K562 (cell line): ENCODE data around the gene IL1RN.

Source experiments
- BACH1 ChIP-seq: fragments of 200-800 bp; sonication (Bioruptor generic); IDR thresholded peaks from 2 replicates; pipeline ENCODE4 v1.6.1; 2016; ENCODE audit warnings: missing genetic modification characterization, missing compliant biosample characterization
- DNMT1 ChIP-seq: fragments of 450-650 bp; IDR thresholded peaks from 2 replicates; pipeline ENCODE4 v1.6.1; 2016; ENCODE audit warnings: antibody characterized with exemption, mild to moderate bottlenecking
- ELF4 ChIP-seq: fragments of 450-650 bp; formaldehyde crosslinking; IDR thresholded peaks from 2 replicates; pipeline ENCODE4 v1.4.0; 2022; ENCODE audit warnings: missing genetic modification characterization
- HDGF ChIP-seq: fragments of 450-650 bp; IDR thresholded peaks from 2 replicates; pipeline ENCODE4 v1.6.1; 2016
- HMG20A ChIP-seq: fragments of 450-650 bp; formaldehyde crosslinking; conservative IDR thresholded peaks from 2 replicates; pipeline ENCODE4 v1.4.0; 2020; ENCODE audit warnings: mild to moderate bottlenecking, mixed read lengths
- JUNB ChIP-seq: fragments of 450-650 bp; formaldehyde crosslinking; conservative IDR thresholded peaks from 2 replicates; pipeline ENCODE4 v1.4.0; 2020; ENCODE audit warnings: mild to moderate bottlenecking
- NCOA4 ChIP-seq: fragments of 450-650 bp; IDR thresholded peaks from 2 replicates; pipeline ENCODE4 v1.6.1; 2018; ENCODE audit warnings: mild to moderate bottlenecking; ENCODE audit not compliant: partially characterized antibody
- PHF20 ChIP-seq: fragments of 450-650 bp; IDR thresholded peaks from 2 replicates; pipeline ENCODE4 v1.6.1; 2018; ENCODE audit not compliant: partially characterized antibody
- TCF7 ChIP-seq: sonication (generic); IDR thresholded peaks from 2 replicates; pipeline ENCODE4 v1.6.1; 2016; ENCODE audit warnings: antibody characterized with exemption, borderline replicate concordance
- ZNF232 ChIP-seq: sonication (generic); formaldehyde crosslinking; IDR thresholded peaks from 2 replicates; pipeline ENCODE4 v1.8.0; 2022; ENCODE audit warnings: mild to moderate bottlenecking, missing genetic modification reagents
- ZNF518B ChIP-seq: fragments of 250-450 bp; sonication (Bioruptor Pico); IDR thresholded peaks from 2 replicates; pipeline ENCODE4 v1.5.0; 2021; ENCODE audit warnings: mild to moderate bottlenecking, moderate library complexity
- TF ChIP-seq, protein P1 (sequence below): fragments of 450-650 bp; formaldehyde crosslinking; IDR thresholded peaks from 2 replicates; pipeline ENCODE4 v1.4.0; 2022; ENCODE audit warnings: mild to moderate bottlenecking, moderate library complexity
- TF ChIP-seq, protein P2 (sequence below), 3 experiments: IDR thresholded peaks in 2 of 3; conservative IDR thresholded peaks in 1 of 3; 2 replicates each; pipeline ENCODE4 v1.5.1; 2011 to 2012; ENCODE audit warnings: low read length in 3 of 3, mild to moderate bottlenecking in 3 of 3, control low read depth in 2 of 3, improper control_type of control experiment in 1 of 3, inconsistent platforms in 1 of 3, low read depth in 1 of 3, mixed read lengths in 1 of 3, moderate library complexity in 1 of 3; ENCODE audit not compliant: insufficient read depth in 2 of 3

DNA sequence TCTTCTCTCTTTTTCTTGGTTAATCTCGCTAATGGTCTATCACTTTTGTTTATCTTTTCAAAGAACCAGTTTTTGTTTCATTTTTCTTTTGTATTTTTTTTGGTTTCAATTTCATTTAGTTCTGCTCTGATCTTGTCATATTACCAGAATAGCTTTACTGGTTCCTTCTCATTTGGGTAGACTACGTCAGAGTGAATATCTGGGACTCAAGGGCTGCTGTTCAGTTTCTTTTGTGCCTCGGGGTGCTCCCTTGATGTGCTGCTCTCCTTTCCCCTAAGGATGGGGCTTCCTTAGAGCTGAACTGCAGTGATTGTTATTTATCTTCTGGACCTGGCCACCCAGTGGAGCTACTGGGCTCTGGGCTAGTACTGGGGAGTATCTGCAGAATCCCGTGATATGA lies 29.4 kb upstream of the IL1RN start:
- TF ChIP-seq ZNF232: no peak
- TF ChIP-seq HMG20A (CRISPR knock-in tag): no peak
- TF ChIP-seq, protein P1, sequence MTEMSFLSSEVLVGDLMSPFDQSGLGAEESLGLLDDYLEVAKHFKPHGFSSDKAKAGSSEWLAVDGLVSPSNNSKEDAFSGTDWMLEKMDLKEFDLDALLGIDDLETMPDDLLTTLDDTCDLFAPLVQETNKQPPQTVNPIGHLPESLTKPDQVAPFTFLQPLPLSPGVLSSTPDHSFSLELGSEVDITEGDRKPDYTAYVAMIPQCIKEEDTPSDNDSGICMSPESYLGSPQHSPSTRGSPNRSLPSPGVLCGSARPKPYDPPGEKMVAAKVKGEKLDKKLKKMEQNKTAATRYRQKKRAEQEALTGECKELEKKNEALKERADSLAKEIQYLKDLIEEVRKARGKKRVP (CRISPR knock-in tag): no peak
- TF ChIP-seq JUNB: no peak
- TF ChIP-seq BACH1 (tag): no peak
- TF ChIP-seq, protein P2, sequence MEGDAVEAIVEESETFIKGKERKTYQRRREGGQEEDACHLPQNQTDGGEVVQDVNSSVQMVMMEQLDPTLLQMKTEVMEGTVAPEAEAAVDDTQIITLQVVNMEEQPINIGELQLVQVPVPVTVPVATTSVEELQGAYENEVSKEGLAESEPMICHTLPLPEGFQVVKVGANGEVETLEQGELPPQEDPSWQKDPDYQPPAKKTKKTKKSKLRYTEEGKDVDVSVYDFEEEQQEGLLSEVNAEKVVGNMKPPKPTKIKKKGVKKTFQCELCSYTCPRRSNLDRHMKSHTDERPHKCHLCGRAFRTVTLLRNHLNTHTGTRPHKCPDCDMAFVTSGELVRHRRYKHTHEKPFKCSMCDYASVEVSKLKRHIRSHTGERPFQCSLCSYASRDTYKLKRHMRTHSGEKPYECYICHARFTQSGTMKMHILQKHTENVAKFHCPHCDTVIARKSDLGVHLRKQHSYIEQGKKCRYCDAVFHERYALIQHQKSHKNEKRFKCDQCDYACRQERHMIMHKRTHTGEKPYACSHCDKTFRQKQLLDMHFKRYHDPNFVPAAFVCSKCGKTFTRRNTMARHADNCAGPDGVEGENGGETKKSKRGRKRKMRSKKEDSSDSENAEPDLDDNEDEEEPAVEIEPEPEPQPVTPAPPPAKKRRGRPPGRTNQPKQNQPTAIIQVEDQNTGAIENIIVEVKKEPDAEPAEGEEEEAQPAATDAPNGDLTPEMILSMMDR (IDR thresholded peaks at IDR 0.05 in 2 of 3, conservative IDR thresholded peaks at IDR 0.05 in 1 of 3; ENCODE audit: insufficient read depth in 2 of 3, low read depth in 1 of 3, low read length in 3 of 3): no peak
- no peak for TF ChIP-seq PHF20
- no peak for TF ChIP-seq HDGF
- no peak for TF ChIP-seq DNMT1
- no peak for TF ChIP-seq TCF7
- no peak for TF ChIP-seq NCOA4
- no peak for TF ChIP-seq ZNF518B
- TF ChIP-seq ELF4: no peak
